ENCODE measurements around the gene ATP5PO.
"Not testable (repeated sequence)": the region's sequence is repeated elsewhere in the genome, so short reads cannot be mapped to it uniquely, and the experiment has no call there.

ATP5PO gene

GRCh38 chr21:33897739-33898138 is 17.9 kb downstream of the ATP5PO start:
- DNase-seq = no peak

DNA sequence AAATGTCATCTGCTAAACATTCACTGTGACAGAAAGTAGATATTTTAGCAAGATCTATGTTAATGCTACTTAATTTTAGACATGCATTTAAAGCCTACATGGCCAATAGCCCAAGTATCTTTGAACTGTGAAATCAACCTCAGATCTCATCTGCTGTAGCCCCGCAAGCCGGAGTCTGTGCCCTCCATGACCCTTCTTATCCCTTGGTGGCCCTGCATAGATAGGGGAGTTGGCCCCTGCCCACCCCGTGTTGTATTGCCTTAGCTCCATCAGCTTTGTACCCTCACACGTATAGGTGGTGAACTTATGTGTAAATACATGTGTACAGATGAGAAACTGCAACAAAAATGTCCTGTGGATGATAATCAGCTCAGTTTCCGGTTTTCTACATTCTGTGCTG is 18.5 kb downstream of the ATP5PO start:
- DNase-seq = no peak

GRCh38 chr21:33896691-33897090 is 18.9 kb downstream of the ATP5PO start:
- DNase-seq = no peak

GRCh38 chr21:33895356-33895755 is 20.2 kb downstream of the ATP5PO start:
- DNase-seq = no peak

DNA sequence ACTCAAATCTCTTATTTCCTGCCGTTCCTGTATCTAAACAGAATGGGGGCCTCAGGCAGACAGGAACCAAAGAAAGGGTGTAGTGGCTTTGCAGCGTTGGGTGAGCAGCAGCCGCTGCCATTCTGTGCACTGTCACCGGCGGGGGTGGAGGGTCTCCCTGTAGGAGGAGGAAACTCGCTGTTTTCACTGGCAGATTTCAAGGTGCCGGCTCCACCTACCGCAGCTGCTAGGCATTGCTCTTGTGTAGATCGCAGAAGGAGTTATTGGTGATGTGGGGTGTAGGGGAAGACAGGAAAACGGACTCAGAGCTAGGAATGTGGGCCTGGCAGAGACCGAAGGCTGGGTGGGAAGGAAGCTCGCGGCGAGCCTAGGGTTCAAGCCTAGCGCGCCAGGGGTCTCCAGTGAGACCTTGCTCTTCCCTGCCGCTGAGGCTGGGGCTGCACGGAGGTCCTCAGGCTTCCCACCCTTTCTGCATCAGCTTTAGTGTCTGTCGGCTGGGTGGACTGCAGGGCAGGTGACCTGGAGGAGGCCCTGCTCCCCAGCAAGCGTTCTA is 20.8 kb downstream of the ATP5PO start:
- peak; percentile 75 for DNase-seq

DNA sequence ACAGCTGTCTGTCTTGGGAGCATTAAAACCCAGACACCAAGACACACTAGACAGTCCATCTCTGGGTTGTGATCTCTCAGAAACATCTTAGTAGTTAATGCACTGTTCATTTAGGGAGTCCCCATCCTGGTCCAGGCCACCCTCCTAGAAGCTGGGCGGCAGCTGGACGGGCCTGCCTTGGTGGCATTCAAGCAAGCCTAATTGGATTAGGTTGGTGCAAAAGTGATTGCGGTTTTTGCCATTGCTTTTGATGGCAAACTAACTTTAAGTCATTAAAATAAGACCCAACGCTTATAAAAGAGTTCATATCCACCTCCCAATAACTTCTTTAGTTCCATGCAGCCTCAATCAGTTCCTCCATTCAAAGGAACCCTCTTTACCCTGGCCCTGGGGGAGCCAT is 21.7 kb downstream of the ATP5PO start:
- no peak for DNase-seq

GRCh38 chr21:33892853-33893252 is 22.8 kb downstream of the ATP5PO start:
- DNase-seq = no peak

GRCh38 chr21:33890187-33890586 is 25.4 kb downstream of the ATP5PO start:
- DNase-seq = no peak

DNA sequence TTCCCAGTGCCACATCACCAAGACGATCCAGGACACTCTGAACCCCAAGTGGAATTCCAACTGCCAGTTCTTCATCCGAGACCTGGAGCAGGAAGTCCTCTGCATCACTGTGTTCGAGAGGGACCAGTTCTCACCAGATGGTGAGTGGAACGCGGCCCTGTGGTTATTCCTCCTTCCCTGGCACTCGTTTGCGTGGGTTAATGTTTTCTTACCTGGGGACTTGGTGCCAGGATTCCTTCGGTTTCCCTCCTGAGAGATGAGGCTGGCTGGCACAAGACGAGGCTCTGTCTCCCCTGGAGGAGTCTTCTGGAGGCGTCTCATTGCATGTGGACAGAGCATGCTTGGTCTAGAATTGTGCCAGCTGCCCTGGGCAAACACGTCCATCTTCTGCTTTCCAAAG is 29.3 kb downstream of the ATP5PO start:
- DNase-seq = no peak

DNA sequence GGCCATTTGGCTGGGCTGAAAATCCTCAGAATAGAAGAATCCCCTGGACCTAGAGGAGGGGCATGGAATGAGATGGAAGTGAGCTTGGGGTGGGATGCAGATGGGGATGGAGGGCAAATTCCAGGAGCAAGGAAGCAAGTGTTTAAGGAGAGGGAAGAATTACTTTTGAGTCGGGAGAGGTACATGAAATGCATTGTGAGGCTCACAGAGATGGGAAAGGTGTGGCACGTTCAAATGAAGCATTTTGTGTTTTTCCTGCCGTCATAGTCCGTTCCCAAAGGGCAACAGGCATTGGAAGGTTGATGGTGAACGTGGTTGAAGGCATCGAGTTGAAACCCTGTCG is 30.5 kb downstream of the ATP5PO start:
- no peak for DNase-seq

DNA sequence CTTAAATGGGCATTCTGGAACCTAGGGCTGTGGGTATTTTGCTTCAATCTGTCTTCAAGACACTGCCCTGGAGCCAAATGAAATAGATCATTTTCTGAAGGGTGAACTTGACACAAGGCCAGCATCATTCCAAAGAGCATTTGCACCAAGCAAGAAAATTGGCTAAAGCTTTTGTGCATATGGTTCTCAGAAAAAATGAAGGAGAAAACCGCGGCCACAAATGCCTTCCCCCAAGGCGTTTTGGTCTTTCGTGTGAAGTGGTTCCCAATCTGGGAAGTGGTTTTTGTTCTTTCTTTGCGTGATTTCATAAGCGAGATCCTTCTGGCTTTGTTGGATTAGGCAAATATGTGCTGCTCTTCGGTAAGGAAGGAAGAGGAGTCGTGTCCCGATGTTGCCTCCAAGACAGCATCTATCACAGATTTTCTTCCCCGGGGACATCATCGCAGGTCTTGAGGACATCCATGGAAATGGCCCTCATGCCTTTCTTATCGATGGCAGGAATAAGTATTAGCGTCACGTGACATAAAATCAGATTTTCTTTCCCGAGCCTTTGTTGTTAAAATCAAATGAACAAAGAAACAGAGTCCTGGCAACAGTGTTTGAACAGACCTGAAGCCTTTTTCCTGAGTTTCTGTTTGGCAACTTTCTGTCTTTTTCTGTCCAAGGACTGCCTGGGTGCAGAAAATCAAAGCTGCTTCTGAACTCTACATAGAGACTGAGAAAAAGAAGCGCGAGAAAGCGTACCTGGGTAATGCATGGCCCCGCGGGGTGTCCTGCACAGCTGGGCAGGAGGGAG is 31.0 kb downstream of the ATP5PO start:
- DNase-seq = no peak

GRCh38 chr21:33883118-33883517 is 32.5 kb downstream of the ATP5PO start:
- no peak for DNase-seq

GRCh38 chr21:33881689-33882440 is 33.7 kb downstream of the ATP5PO start:
- DNase-seq = no peak

DNA sequence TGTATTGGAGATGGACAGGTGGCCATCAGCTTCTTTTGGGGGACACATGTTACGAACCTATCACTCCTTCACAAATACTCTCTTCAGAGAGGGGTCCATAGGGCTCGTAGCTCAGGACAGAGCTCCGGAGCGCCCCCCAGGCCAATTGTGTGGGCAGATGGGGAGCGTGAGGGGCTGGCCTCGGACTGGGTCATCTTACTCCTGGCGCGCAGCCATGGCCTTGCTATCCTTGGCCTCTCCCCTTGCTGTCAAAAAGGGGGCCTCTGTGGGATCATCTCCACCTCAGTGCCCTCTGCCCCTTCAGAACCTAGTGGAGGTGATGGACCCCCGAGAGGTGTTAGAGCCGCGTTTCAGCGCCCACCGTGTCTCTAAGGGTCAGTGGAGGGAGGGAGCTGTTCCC is 35.0 kb downstream of the ATP5PO start:
- DNase-seq = no peak

GRCh38 chr21:33878824-33879223 is 36.8 kb downstream of the ATP5PO start:
- no peak for DNase-seq

GRCh38 chr21:33875026-33875695 is 40.4 kb downstream of the ATP5PO start:
- no peak for DNase-seq

GRCh38 chr21:33874161-33874560 is 41.4 kb downstream of the ATP5PO start:
- DNase-seq = no peak

DNA sequence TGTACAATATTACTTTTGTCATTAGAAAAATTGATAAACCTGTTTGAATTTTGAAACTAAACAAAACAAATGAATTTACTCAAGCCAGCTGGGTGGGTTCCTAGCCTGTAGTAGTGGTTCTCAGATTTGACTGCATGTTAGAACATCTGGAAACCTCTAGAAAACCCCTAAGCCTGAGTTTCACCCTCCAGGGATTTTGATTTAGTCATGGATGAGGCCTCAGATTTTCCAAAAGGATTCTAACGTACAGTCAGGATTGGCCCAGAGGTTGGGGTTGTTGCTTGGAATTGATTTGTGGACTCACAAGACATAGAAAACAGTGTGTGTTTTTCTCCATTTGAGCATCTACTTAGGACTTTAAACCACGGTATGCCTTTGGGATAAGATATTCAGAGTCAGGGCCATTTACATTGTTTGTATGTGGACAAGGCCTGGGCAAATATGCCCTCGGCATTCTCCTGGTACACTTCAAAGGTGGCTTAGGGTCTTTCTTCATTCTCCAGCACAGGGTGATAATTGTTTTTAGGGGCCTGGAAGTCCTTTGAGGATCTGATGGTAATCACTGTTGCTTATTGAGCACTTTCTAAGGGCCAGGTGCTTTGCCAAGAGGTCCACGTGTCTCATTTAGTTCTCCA is 42.6 kb downstream of the ATP5PO start:
- DNase-seq = no peak

DNA sequence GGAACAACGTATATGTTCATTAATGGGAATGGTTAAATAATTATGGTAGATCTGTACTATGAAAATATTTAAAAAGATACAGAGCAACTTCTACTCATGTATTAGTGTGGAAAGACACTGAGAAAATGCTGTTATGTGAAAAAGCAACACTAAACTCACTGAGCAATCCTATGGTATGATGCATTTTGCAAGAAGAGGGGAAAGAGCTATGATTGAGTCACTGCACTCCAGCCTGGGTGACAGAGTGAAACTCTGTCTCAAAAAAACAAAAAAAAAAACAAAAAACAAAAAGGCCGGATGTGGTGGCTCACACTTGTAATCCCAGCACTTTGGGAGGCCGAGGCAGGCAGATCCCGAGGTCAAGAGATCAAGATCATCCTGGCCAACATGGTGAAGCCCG is 44.4 kb downstream of the ATP5PO start:
- DNase-seq = no peak

GRCh38 chr21:33870768-33871167 is 44.8 kb downstream of the ATP5PO start:
- no peak for DNase-seq

DNA sequence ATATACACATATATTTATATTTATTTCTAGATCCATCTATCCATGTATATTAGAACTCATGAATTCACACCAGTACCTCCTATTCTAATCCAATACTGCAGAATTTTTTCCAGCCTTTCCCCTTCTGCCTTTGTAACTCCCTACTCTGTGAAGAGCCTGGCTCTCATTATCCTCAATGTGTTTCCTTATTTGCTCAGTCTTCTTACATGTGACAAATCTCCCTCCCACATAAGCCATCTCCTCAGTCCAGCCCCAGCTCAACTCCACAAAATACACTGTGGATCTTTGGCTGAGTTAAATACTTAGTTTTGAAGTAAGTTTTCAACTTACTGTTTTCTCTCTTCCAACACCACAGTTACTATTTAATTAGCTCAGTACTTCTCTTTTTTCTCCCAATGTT is 45.7 kb downstream of the ATP5PO start:
- no peak for DNase-seq

- DNase-seq = not testable (repeated sequence)
Measured at GRCh38 chr21:33867868-33868267, 47.7 kb downstream of the ATP5PO start.

- no peak for DNase-seq
Measured at GRCh38 chr21:33866826-33867225, 48.8 kb downstream of the ATP5PO start.

Data from NCI-H2107 (cell line).